HG03442 (cell line): ENCODE results near the gene PDZD4.
"Not testable (repeated sequence)": the region's sequence is repeated elsewhere in the genome, so short reads cannot be mapped to it uniquely, and the experiment has no call there.

ENCODE experiments used
- ATAC-seq: cut with Tn5 transposase; IDR thresholded peaks from one replicate; pipeline ENCODE4 v1.9.1; 2021; ENCODE audit warnings: mild to moderate bottlenecking, moderate library complexity; ENCODE audit not compliant: unreplicated experiment

PDZD4 gene

DNA sequence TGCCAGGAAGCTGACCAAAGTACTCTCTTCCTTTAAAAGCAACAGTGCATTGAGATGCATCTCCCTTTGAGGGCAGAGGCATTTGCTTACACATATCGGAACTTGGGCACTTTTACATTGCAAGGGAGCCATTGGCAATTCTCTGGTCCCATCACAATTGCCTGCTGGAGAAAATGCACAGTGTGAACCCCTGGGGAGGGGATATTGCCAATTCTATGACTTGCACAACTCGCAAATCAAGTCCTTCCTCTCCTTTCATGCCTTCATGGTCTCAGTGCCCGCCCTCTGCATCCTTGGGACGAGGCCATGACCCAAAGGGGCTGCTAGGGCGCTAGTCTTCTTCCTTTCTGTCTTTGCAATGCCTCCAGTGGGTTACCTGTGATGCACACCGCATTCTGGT is 14.9 kb upstream of the PDZD4 start:
- ATAC-seq: no peak

DNA sequence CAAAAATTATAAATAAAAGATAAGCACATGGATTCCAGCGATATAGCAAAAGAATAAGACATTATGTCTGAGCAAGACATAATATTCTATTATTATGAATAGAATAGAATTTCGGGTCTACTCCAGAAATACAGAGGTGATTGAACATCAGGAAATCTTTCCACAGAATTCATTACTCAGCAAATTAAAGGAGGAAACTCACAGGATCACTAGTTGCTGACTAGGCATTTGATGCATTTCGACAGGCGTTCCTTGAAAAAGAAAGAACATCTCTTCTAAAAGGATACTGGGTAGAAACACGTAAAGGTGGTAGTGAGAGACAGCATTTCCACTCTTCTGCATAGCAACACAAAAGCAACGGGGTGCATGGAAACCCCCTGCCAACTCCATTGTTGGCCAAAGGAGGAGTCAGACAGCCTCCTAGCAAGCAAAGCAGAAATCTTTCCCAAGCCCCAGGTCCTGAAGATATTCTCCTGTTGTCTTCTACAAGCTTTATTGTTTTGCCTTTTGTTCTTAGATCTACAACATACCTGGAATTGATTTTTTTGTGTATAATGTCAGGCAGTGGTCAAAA is 14.3 kb upstream of the PDZD4 start:
- ATAC-seq: no peak

DNA sequence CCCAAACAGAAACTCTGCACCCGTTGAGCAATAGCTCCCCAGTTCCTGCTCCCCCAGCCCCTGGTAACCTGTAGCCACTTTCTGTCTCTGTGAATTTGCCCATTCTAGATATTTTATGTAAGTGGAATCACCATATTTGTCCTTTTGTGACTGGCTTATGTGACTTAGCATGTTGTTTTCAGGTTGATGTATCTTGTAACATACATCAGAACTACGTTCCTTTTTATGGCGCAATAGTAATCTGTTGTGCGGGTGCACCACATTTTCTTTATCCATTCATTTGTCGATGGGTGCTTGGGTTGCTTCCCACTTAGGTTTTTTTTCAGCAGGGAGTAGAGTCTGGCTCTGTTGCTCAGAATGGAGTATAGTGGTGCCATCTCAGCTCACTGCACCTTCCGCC is 6.6 kb upstream of the PDZD4 start:
- no peak for ATAC-seq

DNA sequence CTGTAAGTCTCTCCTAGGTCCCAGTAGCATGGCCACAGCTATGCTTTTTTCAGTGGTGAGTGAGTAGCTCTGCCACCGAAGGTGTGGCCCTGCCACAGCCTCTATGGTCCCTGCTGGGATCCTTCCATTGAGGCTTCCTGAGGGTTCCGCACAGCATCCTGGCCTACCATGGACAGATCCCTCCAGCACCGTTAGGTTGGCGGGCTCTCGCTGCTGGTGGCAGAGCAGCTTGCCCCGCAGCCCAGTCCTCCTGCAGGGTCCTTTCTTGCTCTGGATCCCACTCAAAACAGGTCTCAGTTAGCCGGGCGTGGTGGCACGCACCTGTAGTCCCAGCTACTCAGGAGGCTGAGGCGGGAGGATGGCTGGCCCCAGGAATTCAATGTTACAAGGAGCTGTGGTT is 2.4 kb upstream of the PDZD4 start:
- no peak for ATAC-seq

DNA sequence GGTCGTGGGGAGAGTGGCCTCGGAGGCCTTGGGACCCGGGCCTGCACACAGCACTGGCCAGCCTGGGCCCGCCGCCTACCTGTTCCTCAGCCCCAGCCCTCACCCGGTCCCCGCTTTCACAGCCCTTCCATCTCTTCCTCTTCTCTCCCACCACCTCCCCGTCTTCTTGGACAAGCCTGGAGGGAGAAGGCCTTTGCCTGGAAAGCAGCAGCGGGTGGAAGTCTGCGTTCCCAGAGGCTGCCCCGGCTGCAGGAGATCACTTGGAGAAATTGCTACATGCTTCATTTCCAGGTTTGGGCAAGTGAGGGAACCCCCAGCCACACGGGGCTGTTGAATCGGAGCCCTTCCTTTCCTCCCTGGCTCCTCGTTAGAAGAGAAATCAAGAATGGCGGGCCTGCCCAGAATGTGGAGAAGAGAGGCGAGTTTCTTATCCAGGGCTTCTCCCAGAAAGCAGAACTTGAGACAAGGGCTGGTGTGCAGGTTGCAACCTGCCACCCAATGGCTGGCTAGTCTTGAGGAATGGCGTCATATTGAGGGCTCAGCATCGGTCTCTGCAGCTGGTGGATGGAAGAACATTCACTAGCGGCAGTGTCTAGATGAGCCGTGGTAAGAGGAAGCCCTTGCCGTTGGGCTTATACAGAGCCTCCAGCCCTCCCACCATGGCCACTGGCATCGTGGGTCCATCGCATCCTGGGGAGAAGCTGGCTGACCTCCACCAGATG is 1.2 kb upstream of the PDZD4 start:
- ATAC-seq: no peak

DNA sequence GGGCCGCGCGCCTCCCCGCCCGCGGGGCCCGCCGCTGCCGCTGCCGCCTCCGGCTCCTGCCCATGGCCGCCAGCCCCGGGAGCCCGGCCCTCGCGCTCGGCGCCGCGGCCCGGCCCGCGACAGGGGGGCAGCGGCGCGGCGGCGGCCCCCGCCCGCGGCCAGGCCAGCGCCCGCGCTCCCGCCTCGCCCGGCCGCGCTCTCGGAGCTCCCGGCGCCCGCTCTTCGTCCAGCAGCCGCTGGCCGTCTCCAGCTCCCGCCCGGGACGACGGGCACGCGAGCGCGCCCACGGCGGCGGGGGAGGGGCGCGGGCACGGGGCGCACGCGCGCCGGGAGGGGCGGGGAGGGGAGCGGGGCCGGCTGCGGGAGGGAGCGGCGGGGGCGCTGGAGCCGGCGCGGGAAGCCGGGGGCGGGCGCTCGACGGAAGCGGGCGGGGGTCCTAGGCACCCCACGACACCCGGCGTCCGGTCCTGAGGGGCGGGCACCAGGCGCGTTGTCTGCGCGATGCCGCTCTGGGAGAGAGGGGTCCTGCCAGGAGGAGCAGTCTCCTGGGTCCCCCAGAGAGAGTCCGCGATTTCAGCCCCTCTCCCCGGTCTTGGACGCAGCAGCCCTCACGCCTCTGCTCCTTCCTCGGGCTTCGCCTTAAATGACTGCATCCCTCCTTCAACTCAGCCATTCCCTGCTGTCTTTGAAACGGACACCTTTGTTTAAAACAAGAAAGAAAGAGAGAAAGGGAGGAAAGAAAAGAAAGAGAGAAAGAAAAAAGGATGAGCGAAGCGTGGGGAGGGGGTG is 490 bp upstream of the PDZD4 start:
- no peak for ATAC-seq

DNA sequence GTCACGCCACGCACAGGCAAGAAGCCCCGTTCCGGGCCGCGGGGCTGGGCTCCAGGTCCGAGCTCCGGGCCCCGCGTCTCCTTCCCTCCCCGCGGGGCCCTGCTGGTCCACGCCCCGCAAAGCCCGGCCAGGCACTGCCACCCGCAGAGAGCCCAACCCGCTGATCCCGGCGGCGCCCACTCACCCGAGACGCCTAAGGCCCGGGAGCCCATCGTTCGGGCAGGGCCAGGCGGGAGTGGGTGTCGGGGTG is 870 bp downstream of the PDZD4 start:
- ATAC-seq: no peak

DNA sequence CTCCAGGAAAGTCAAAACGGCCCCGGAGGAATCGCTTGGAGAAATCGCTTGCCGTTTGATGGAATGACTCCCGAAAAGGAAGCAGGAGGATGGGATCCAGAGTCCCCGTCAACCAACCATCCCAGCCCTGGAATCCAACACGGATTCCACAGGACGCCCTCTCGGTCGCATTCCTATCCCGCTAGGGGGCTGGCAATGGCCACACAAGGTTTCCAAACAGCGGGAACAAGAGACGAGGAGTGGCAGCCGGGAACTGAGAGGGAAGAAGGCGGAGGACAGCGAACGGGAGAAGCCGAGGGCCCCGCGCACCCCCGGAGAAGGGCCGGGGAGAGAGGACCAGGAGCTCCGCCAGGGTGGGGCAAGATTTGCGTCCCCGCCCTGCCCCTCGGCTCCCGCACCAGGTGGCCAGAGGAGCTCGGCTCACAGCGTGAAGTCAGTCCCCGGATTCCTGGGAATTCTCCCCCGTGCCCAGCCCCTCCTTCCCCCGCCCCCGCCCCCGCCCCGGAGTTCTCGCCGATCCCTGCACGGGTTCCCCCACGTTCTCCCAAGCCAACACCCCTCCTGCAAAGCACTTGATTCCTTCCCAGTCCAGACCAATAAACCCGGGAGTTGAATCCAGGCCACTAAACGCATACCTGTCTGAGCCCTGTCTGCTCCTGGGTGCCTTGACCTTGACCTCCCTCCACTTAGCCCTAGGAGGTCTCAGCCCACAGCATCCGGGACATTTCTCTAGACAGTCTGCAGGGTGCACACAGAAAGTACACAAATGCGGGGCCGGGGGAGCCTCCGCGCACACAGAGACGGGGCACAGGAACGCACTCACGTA is 1.4 kb downstream of the PDZD4 start:
- no peak for ATAC-seq

DNA sequence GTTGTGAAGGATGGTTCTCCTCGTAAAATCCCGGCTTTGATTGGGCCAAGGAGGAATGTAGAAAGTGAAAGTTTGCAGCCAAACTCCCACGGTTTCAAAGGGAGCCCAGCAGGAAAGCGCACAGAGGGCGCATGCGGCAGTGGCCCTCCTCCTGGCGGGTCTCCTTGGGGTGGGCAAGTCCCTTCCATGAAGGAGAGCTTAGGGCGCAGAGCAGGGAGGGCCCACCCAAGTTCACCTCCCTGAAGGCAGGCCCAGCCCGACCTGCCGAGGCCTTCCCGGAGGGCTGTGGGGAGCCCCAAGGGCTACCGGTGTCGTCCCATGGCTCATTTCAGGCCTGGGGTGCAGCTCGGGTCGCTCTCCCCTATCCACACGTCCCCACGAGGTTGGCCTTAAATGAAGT is 2.0 kb downstream of the PDZD4 start:
- no peak for ATAC-seq

DNA sequence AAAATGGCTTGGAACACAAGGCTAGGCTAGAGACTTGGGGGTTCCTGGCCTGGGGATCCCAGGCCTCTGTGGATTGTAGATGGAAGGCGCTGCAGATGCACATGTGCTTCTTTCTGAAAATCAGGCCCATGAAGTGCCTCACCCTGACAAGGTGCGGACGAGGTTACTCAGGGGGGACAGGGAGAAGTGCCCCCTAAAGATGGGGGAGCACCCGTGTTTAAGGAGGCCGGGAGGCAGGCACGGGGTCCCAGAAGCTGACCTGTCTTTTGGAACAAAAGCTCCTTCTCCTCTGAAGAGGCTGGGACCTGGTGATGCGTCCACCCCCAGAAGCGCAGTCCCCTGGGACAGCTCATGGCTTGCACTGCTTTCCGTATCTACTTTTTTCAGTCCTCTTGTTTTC is 2.4 kb downstream of the PDZD4 start:
- no peak for ATAC-seq

DNA sequence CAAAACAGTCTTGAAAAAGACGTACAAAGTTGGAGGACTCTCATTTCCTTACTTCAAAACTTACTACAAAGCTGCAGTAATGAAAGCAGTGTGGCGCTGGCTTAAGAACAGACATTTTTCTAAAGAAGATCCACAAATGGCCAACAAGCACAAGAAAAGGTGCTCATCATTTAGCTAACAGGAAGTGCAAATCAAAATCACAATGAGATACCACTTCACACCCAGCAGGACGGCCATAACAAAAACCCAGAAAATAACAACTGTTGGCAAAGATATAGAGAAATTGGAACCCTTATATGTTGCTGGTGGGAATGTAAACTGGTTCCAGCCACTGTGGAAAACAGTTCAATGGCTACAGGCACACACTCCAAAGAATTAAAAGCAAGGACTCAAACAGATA is 3.3 kb downstream of the PDZD4 start:
- no peak for ATAC-seq

DNA sequence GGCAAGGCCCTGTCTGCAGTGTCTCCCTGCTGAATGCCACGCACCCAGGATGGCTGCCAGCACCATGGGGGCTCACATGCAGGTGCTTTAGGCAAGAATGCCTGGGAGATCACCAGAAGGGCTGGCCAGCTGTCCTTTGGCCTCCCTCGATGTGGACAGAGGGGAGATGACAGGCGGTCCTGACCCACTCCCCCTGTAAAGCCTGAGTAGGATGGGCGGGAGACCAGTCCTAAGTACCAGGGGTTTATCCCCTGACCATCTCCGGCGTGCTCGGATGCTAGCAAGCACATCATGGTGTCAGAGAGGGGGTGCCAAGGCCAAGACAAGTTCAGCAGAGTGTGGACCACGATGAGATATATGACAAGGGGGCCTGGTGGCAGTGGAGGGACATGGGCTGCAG is 5.3 kb downstream of the PDZD4 start:
- no peak for ATAC-seq

DNA sequence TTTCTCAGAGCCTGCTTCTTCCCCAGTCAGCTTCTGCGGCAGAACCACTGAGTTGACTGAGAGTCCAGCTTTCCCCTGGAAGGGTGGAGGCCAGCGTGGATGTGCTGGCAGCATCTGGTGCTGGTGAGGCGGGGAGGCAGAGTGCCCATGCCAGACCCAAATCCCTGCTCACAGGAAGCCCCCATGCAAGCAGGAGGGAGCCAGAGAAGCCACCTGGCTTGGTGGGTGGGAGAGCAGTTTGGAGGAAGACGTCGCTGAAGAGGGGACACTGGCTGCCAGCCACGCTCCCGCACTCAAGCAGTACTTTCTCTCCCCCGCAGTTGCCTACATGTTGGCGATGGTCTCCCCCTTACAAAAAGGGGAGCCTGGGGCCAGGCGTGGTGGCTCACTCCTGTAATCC is 6.0 kb downstream of the PDZD4 start:
- no peak for ATAC-seq

DNA sequence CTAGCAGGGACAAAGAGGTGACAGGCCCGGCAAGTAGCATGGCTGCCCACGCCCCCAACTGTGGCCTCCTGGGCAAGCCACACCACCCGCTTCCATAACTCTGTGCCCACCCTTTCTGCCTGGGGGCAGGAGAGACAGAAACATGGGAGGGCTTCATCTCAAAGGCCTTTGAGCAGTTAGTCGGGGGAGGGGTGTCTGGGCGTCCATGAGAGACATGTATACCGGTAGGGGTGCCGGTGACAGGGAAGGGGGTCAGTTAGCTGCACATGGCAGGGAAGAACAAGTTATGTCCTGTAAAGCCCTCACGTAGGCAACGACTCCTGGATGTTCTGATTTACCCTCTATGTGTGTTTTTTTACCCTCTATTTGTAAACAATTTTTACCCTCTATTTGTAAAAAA is 9.3 kb downstream of the PDZD4 start:
- ATAC-seq: no peak

DNA sequence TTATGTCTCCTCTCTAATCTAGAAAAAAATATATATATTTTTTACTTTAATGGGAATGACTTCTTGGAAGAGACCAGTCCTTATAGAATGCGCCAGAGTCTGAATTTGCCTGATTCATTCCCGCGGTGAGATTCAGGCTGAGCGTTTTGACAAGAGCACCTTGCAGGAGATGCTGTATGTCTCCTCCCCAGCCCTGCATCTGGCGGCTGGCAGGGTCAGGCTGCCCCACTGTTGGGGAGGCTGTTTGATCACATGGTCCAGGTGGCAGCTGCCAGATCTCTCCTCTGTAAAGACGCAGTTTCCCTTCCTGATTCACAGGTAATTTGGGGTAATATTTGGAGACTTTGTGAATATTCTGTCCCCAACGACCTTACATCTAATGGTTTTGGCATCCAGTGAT is 9.7 kb downstream of the PDZD4 start:
- no peak for ATAC-seq

DNA sequence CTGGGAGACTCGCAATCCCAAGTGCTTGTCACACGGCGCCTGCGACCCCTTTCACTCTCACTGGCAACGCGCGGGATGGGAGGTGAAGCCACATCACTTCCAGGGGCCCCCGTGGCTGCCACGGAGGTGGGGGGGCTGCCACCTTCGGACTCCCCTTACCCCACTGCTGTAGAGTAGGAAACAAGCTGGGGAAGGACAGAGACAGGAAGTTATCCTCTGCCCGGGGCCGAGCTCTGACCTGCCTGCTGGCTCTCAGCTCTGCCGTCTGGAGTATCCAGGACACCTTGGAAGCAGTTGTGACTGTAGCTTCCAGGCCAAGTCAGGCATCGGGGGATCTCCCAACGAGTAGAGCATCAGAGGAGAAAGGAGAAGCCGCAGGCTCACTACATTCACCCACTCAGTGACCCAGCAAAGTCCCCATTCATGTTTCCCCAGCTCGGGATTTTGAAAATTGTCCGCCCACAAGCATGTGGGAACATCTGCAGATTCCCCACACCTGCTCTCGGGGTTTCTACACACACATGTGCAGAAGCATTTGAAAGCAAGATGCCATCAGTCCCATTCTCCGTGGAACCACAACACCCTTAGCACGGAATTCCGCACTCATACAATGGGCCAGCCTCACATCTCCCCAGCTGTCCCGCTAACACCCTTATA is 10.8 kb downstream of the PDZD4 start:
- no peak for ATAC-seq

DNA sequence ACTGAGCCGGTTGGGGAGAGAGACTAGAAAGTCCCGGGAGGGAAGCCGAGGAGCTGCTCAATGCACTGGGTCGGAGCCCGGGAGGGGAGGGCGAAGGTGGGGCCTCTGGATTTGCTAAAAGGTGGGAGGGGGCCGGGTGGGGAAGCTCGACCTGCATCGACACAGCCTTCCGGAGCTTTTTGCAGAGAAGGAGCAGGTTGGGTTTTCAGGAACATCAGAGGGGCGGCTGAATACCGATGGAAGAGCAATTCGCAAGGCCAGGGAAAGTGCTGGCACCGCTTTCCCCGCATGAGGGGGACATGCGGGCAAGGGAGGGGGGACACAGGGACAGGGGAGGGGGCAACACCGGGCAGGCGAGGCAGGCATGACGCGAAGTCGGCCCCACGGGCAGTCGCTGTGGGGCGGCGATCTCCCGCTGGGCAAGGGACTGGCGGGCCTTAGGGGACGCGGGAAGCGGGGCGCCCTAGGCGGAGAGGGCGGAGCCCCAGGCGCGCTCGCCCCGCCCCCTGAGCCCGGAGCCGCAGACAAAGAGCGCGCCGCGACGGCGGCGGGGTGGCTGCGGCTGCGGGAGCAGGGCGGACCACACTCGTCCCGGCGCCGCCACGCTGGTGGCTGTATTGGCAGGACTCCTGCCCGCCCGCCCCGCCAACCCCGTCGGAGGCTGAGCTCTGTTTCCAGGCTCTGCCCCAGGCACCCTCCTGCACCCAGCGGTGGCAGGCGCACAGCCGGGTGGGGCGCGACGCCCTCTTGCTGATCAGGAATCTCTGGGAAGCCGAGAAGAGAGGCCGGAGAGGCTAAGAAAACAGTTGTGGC is 11.6 kb downstream of the PDZD4 start:
- ATAC-seq: no peak

DNA sequence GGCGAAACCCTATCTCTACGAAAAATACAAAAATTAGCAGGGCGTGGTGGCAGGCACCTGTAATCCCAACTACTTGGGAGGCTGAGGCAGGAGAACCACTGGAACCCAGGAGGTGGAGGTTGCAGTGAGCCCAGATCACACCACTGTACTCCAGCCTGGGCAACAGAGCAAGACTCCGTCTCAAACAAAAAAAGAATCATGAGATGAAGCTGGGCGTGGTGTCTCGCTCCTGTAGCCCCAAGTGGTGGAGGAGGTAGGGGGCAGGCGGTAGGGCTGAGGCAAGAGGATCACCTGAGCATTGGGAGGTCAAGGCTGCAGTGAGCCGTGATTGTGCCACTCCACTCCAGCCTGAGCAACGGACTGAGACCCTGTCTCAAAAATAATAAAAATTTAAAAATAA is 12.3 kb downstream of the PDZD4 start:
- ATAC-seq: not testable (repeated sequence)

DNA sequence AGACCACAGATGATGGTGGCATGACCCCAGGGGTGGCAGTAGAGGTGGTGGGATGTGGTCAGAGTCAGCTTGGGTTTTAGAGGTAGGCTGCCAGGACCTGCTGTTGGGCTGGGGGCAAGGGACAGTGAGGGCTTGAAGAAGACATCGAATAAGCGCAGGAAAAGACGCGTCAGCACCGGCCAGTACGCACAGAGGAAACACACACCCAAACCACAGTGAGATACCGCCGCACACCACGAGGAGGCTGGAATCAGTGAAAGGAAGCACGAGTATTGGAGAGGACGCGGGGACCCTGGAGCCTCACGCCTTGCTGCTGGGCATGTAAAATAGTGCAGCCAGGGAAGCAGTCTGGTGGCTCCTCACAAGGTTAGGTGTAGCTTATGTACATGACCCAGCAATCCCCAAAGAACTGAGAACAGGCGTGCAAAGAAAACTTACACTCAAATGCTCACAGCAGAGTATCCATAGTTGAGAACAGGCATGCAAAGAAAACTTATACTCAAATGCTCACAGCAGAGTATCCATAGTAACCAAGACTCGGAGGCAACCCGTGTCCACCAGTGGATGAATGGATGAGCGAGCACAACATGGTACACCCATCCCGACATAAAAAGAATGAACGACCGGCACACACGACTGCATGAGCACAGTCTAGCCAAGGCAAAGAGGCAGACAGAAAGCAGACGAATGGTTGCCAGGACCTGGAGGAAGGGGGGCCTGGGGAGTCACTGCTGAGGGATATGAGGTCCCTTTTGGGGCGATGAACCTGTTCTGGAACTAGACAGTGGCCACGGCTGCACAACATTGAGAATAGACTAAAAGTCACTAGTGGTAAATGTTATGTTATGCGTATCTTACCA is 13.3 kb downstream of the PDZD4 start:
- no peak for ATAC-seq
